K562 (cell line): ENCODE data around the gene CCDC71L. TPM values are rescaled to one million over a fixed set of nuclear protein-coding genes. Genes with fewer than 3 reads are reported as not detected.
A peak's percentile ranks its signal among the peaks of the same experiment; 100 is the strongest.

ENCODE experiments used
- ARID3A ChIP-seq: IDR thresholded peaks from 2 replicates; pipeline ENCODE4 v1.6.1; 2012; ENCODE audit warnings: low read depth, low read length, improper control_type of control experiment, borderline replicate concordance
- CREB1 ChIP-seq, 2 experiments: sonication (generic) in 1 of 2; formaldehyde crosslinking in 1 of 2; IDR thresholded peaks; 2 replicates each; pipeline versions ENCODE4 v1.6.1 to v1.8.0; 2012 to 2022; ENCODE audit warnings: inconsistent platforms in 1 of 2, mild to moderate bottlenecking in 1 of 2, missing genetic modification reagents in 1 of 2, moderate library complexity in 1 of 2
- DMBX1 ChIP-seq: fragments of 250-450 bp; sonication (Bioruptor Pico); IDR thresholded peaks from 2 replicates; pipeline ENCODE4 v1.8.0; 2022; ENCODE audit warnings: inconsistent platforms, mild to moderate bottlenecking, moderate library complexity, borderline replicate concordance
- EP300 ChIP-seq: IDR thresholded peaks from 2 replicates; pipeline ENCODE4 v1.6.1; 2012; ENCODE audit warnings: low read length, improper control_type of control experiment
- KDM5B ChIP-seq: fragments of 200-600 bp; sonication (generic); IDR thresholded peaks from 2 replicates; pipeline ENCODE4 v1.6.1; 2012; ENCODE audit warnings: low read depth, mild to moderate bottlenecking, moderate library complexity, low read length, control low read depth, inconsistent platforms; ENCODE audit not compliant: insufficient replicate concordance
- MEF2D ChIP-seq: conservative IDR thresholded peaks from 2 replicates; pipeline ENCODE4 v1.6.1; 2016; ENCODE audit warnings: low read depth, missing genetic modification characterization, missing compliant biosample characterization
- POLR3G ChIP-seq: IDR thresholded peaks from 2 replicates; pipeline ENCODE4 v1.6.1; 2011; ENCODE audit not compliant: insufficient read length, insufficient replicate concordance; ENCODE audit errors: extremely low read depth
- TCF7L2 ChIP-seq: fragments of 150-350 bp; IDR thresholded peaks from 2 replicates; pipeline ENCODE4 v1.6.1; 2016; ENCODE audit warnings: low read depth, mild to moderate bottlenecking, low read length, moderate library complexity
- USF1 ChIP-seq: sonication (generic); formaldehyde crosslinking; IDR thresholded peaks from 2 replicates; pipeline ENCODE4 v1.9.0; 2022; ENCODE audit warnings: mild to moderate bottlenecking, missing genetic modification reagents
- ZKSCAN8 ChIP-seq: fragments of 200-800 bp; sonication (Bioruptor generic); IDR thresholded peaks from 2 replicates; pipeline ENCODE4 v1.6.1; 2016; ENCODE audit warnings: missing genetic modification characterization, missing compliant biosample characterization
- ZNF217 ChIP-seq: sonication (generic); formaldehyde crosslinking; IDR thresholded peaks from 2 replicates; pipeline ENCODE4 v1.8.0; 2022; ENCODE audit warnings: mild to moderate bottlenecking, missing genetic modification reagents
- ZNF511 ChIP-seq: sonication (generic); formaldehyde crosslinking; IDR thresholded peaks from 2 replicates; pipeline ENCODE4 v1.8.0; 2022; ENCODE audit warnings: mild to moderate bottlenecking, missing genetic modification reagents
- polyA plus RNA-seq, 8 experiments: library from polyadenylated mRNA; depleted of rRNA in 4 of 8; stranded (reverse) in 5 of 8; unstranded in 3 of 8; fragments of >200 nt; fragmentation: Nextera tagmentation in 2 of 8; fragmentation: Illumina TruSeq in 1 of 8; extraction: Ambion mirVana in 2 of 8; extraction: Trizol in 1 of 8; gene quantifications; 2 replicates each; pipeline versions ENCODE4 v1.2.1 to v1.2.3, GENCODE V29; 2011 to 2014; ENCODE audit warnings: inconsistent platforms in 1 of 8, missing spikeins in 1 of 8
- total RNA-seq, 7 experiments: library from RNA; depleted of rRNA in 6 of 7; stranded (reverse); fragments of >200 nt in 6 of 7; fragmentation: Illumina TruSeq in 2 of 7; extraction: Trizol in 2 of 7; gene quantifications; 2 replicates each; pipeline versions ENCODE4 v1.2.1 to v1.2.3, GENCODE V29; 2011 to 2021; ENCODE audit warnings: low replicate concordance in 1 of 7
- TF ChIP-seq, protein P1 (sequence below): fragments of 450-650 bp; formaldehyde crosslinking; IDR thresholded peaks from 2 replicates; pipeline ENCODE4 v1.4.0; 2022; ENCODE audit warnings: mild to moderate bottlenecking, moderate library complexity
- TF ChIP-seq, protein P2 (sequence below): sonication (generic); formaldehyde crosslinking; IDR thresholded peaks from 2 replicates; pipeline ENCODE4 v1.8.0; 2022; ENCODE audit warnings: missing genetic modification reagents, mild to moderate bottlenecking, moderate library complexity, borderline replicate concordance
- TF ChIP-seq, protein P3 (sequence below): fragments of 250-450 bp; sonication (Bioruptor Pico); IDR thresholded peaks from 2 replicates; pipeline ENCODE4 v1.4.0; 2020; ENCODE audit warnings: mild to moderate bottlenecking, moderate library complexity, borderline replicate concordance
- TF ChIP-seq, protein P4 (sequence below): fragments of 250-450 bp; sonication (Bioruptor Pico); IDR thresholded peaks from 2 replicates; pipeline ENCODE4 v1.6.1; 2021; ENCODE audit warnings: mild to moderate bottlenecking

The CCDC71L gene
- total and polyA plus RNA-seq, 9 of the 15 experiments (the other 6 are each of a cell fraction or from before 2014, with no cell fraction given) = 5.7 to 108 (median 25.4) TPM

- no peak for TF ChIP-seq USF1 (CRISPR knock-in tag)
- peak; percentile 4; the same call in 1 of the 2 replicates for TF ChIP-seq EP300
- TF ChIP-seq MEF2D = no peak
- no peak for TF ChIP-seq POLR3G
- no peak for TF ChIP-seq KDM5B
- TF ChIP-seq TCF7L2 = no peak
- TF ChIP-seq DMBX1 (CRISPR knock-in tag) = no peak
- TF ChIP-seq, protein P1, sequence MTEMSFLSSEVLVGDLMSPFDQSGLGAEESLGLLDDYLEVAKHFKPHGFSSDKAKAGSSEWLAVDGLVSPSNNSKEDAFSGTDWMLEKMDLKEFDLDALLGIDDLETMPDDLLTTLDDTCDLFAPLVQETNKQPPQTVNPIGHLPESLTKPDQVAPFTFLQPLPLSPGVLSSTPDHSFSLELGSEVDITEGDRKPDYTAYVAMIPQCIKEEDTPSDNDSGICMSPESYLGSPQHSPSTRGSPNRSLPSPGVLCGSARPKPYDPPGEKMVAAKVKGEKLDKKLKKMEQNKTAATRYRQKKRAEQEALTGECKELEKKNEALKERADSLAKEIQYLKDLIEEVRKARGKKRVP (CRISPR knock-in tag) = 0 out of 2 replicates have a peak, but pooled peaks have one; percentile 11
- TF ChIP-seq, protein P2, sequence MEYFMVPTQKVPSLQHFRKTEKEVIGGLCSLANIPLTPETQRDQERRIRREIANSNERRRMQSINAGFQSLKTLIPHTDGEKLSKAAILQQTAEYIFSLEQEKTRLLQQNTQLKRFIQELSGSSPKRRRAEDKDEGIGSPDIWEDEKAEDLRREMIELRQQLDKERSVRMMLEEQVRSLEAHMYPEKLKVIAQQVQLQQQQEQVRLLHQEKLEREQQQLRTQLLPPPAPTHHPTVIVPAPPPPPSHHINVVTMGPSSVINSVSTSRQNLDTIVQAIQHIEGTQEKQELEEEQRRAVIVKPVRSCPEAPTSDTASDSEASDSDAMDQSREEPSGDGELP (CRISPR knock-in tag) = no peak
- TF ChIP-seq CREB1 (IDR thresholded peaks at IDR 0.05) = 0 out of 2 replicates have a peak, but pooled peaks have one; percentile 26
- TF ChIP-seq CREB1 (CRISPR knock-in tag; IDR thresholded peaks at IDR 0.05) = no peak
- peak; percentile 47; the same call in 1 of the 2 replicates for TF ChIP-seq ZKSCAN8 (CRISPR knock-in tag)
- TF ChIP-seq, protein P3, sequence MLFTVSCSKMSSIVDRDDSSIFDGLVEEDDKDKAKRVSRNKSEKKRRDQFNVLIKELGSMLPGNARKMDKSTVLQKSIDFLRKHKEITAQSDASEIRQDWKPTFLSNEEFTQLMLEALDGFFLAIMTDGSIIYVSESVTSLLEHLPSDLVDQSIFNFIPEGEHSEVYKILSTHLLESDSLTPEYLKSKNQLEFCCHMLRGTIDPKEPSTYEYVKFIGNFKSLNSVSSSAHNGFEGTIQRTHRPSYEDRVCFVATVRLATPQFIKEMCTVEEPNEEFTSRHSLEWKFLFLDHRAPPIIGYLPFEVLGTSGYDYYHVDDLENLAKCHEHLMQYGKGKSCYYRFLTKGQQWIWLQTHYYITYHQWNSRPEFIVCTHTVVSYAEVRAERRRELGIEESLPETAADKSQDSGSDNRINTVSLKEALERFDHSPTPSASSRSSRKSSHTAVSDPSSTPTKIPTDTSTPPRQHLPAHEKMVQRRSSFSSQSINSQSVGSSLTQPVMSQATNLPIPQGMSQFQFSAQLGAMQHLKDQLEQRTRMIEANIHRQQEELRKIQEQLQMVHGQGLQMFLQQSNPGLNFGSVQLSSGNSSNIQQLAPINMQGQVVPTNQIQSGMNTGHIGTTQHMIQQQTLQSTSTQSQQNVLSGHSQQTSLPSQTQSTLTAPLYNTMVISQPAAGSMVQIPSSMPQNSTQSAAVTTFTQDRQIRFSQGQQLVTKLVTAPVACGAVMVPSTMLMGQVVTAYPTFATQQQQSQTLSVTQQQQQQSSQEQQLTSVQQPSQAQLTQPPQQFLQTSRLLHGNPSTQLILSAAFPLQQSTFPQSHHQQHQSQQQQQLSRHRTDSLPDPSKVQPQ = no peak
- peak; percentile 74; the same call in 1 of the 2 replicates for TF ChIP-seq ARID3A
- no peak for TF ChIP-seq ZNF511
- TF ChIP-seq, protein P4, sequence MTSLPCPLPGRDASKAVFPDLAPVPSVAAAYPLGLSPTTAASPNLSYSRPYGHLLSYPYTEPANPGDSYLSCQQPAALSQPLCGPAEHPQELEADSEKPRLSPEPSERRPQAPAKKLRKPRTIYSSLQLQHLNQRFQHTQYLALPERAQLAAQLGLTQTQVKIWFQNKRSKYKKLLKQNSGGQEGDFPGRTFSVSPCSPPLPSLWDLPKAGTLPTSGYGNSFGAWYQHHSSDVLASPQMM (CRISPR knock-in tag) = no peak
- TF ChIP-seq ZNF217 (CRISPR knock-in tag) = no peak
Observed at GRCh38 chr7:106657085-106657991, 3.6 kb downstream of the CCDC71L start (continued).
